HCT116 (cell line): ENCODE results near the gene OR6K6. TPM values are rescaled to one million over a fixed set of nuclear protein-coding genes. Genes with fewer than 3 reads are reported as not detected.

Source experiments
- ATAC-seq: fragments of 200-7000 bp; cut with Tn5 transposase; 2 replicates; pipeline ENCODE4 v1.9.1; 2020; ENCODE audit warnings: mild to moderate bottlenecking, moderate library complexity
- BruUV-seq: library from RNA; stranded (reverse); fragments of 400-500 nt; replicated peaks from 2 replicates; lab custom pipeline; 2021; lab: Mats Ljungman, UMichigan
- CTCF ChIA-PET: fragments of 300-600 bp; sonication (Branson Sonifier 250); formaldehyde crosslinking; loops from one replicate; lab custom pipeline; 2021; ENCODE audit warnings: antibody characterized with exemption; lab: Charles Lee
- POLR2A ChIA-PET: fragments of 300-600, 350-600 bp; sonication (Branson Sonifier 250); formaldehyde crosslinking; loops from one replicate; lab custom pipeline; 2021; ENCODE audit warnings: antibody characterized with exemption; lab: Charles Lee
- RAD21 ChIA-PET, 2 experiments: fragments of 300-600 bp; sonication (Branson Sonifier 250); formaldehyde crosslinking; loops; one replicate each; lab custom pipeline; 2023; ENCODE audit warnings: low total read pairs in 2 of 2; ENCODE audit not compliant: uncharacterized antibody in 2 of 2, unreplicated experiment in 2 of 2, low non-redundant PET in 1 of 2; lab: Charles Lee
- DNase-seq: peaks from one replicate; pipeline ENCODE4 v3.0.0-alpha.2; 2010; ENCODE audit warnings: low read depth, low spot score
- H2AFZ ChIP-seq: fragments of 200-600 bp; shearing (Covaris generic), sonication (generic); 2 replicates; pipeline ENCODE4 v1.6.1; 2017; ENCODE audit warnings: low read depth, mixed run types, mixed read lengths, antibody characterized with exemption, low read length; ENCODE audit not compliant: poor library complexity, severe bottlenecking
- H3K27ac ChIP-seq: 2 replicates; pipeline ENCODE4 v1.5.1; 2012; ENCODE audit warnings: low read depth, low read length
- H3K27me3 ChIP-seq: fragments of 200-600 bp; sonication (generic); 2 replicates; pipeline ENCODE4 v1.6.1; 2016; ENCODE audit warnings: mixed run types, low read length, mixed read lengths; ENCODE audit not compliant: insufficient read depth
- H3K36me3 ChIP-seq, 2 experiments: fragments of 200-500 bp in 1 of 2; fragments of 200-600 bp in 1 of 2; sonication (Bioruptor generic) in 1 of 2; sonication (generic) in 1 of 2; 2 replicates each; pipeline versions ENCODE4 v1.5.1 to v1.6.1; 2014 to 2016; ENCODE audit warnings: low read length in 2 of 2, inconsistent platforms in 1 of 2, mixed read lengths in 1 of 2, mixed run types in 1 of 2; ENCODE audit not compliant: insufficient read depth in 2 of 2, control insufficient read depth in 1 of 2
- H3K4me1 ChIP-seq, 2 experiments: fragments of 200-600 bp in 1 of 2; sonication (generic) in 1 of 2; 2 replicates each; pipeline versions ENCODE4 v1.5.1 to v1.6.1; 2012 to 2017; ENCODE audit warnings: low read length in 2 of 2, inconsistent platforms in 1 of 2, mild to moderate bottlenecking in 1 of 2, mixed read lengths in 1 of 2, mixed run types in 1 of 2, moderate library complexity in 1 of 2; ENCODE audit not compliant: insufficient read depth in 2 of 2, control insufficient read depth in 1 of 2
- H3K4me2 ChIP-seq: fragments of 200-600 bp; sonication (generic); 2 replicates; pipeline ENCODE4 v1.6.1; 2017; ENCODE audit warnings: mixed run types, low read length, mixed read lengths
- H3K4me3 ChIP-seq, 2 experiments: fragments of 200-600 bp in 1 of 2; sonication (generic) in 1 of 2; replicated peaks in 1 of 2; 2 replicates each; pipeline ENCODE4 v1.5.1; 2011 to 2016; ENCODE audit warnings: low read length in 2 of 2, control low read depth in 1 of 2, low read depth in 1 of 2, mild to moderate bottlenecking in 1 of 2, mixed read lengths in 1 of 2, mixed run types in 1 of 2
- H3K79me2 ChIP-seq: fragments of 200-600 bp; sonication (generic); 2 replicates; pipeline ENCODE4 v1.6.1; 2017; ENCODE audit warnings: mild to moderate bottlenecking, mixed run types, low read length, moderate library complexity, mixed read lengths; ENCODE audit not compliant: insufficient read depth
- H3K9ac ChIP-seq: fragments of 200-600 bp; sonication (generic); 2 replicates; pipeline ENCODE4 v1.6.1; 2016; ENCODE audit warnings: low read length, mixed read lengths
- H3K9me2 ChIP-seq: fragments of 200-600 bp; sonication (generic), shearing (Covaris generic); 2 replicates; pipeline ENCODE4 v1.6.1; 2017; ENCODE audit warnings: mixed run types, mild to moderate bottlenecking, moderate library complexity; ENCODE audit not compliant: insufficient read depth
- H3K9me3 ChIP-seq, 2 experiments: fragments of 200-500 bp in 1 of 2; fragments of 200-600 bp in 1 of 2; sonication (Bioruptor generic) in 1 of 2; sonication (generic) in 1 of 2; 2 replicates each; pipeline ENCODE4 v1.6.1; 2014 to 2017; ENCODE audit warnings: low read length in 2 of 2, mixed read lengths in 2 of 2, inconsistent platforms in 1 of 2, low read depth in 1 of 2, mild to moderate bottlenecking in 1 of 2, mixed run types in 1 of 2, moderate library complexity in 1 of 2; ENCODE audit not compliant: control insufficient read depth in 1 of 2, insufficient read depth in 1 of 2
- H4K20me1 ChIP-seq: fragments of 200-600 bp; sonication (generic), shearing (Covaris generic); 2 replicates; pipeline ENCODE4 v1.6.1; 2017; ENCODE audit warnings: mixed run types, mild to moderate bottlenecking, moderate library complexity; ENCODE audit not compliant: insufficient read depth
- ATF3 ChIP-seq: IDR thresholded peaks from 2 replicates; pipeline ENCODE4 v1.6.1; 2012
- CBX3 ChIP-seq: IDR thresholded peaks from 2 replicates; pipeline ENCODE4 v1.6.1; 2012; ENCODE audit warnings: low read depth
- CEBPB ChIP-seq: IDR thresholded peaks from 2 replicates; pipeline ENCODE4 v1.6.1; 2012; ENCODE audit warnings: low read depth
- EZH2 ChIP-seq: fragments of 200-600 bp; sonication (generic); IDR thresholded peaks from 2 replicates; pipeline ENCODE4 v1.6.1; 2017; ENCODE audit warnings: antibody characterized with exemption, mixed run types
- FOSL1 ChIP-seq: IDR thresholded peaks from 2 replicates; pipeline ENCODE4 v1.6.1; 2012; ENCODE audit warnings: low read depth
- MAX ChIP-seq: IDR thresholded peaks from 2 replicates; pipeline ENCODE4 v1.6.1; 2012
- POLR2A ChIP-seq: IDR thresholded peaks from 2 replicates; pipeline ENCODE4 v1.7.0; 2011; ENCODE audit warnings: borderline replicate concordance; ENCODE audit not compliant: insufficient read depth, insufficient read length; ENCODE audit errors: extremely low read depth
- POLR2AphosphoS5 ChIP-seq: IDR thresholded peaks from 2 replicates; pipeline ENCODE4 v1.6.1; 2011; ENCODE audit warnings: mild to moderate bottlenecking, low read depth, low read length, moderate library complexity
- RAD21 ChIP-seq: IDR thresholded peaks from 2 replicates; pipeline ENCODE4 v1.6.1; 2012; ENCODE audit warnings: low read depth, mild to moderate bottlenecking
- REST ChIP-seq: IDR thresholded peaks from 2 replicates; pipeline ENCODE4 v1.6.1; 2012; ENCODE audit warnings: low read depth
- SIN3A ChIP-seq: IDR thresholded peaks from 2 replicates; pipeline ENCODE4 v1.6.1; 2012; ENCODE audit warnings: low read depth
- SP1 ChIP-seq: IDR thresholded peaks from 2 replicates; pipeline ENCODE4 v1.6.1; 2012; ENCODE audit warnings: low read depth
- YY1 ChIP-seq: IDR thresholded peaks from 2 replicates; pipeline ENCODE4 v1.6.1; 2011; ENCODE audit warnings: low read length, low read depth, moderate library complexity, mild to moderate bottlenecking; ENCODE audit not compliant: insufficient replicate concordance; ENCODE audit errors: extremely low read depth
- ZFX ChIP-seq: fragments of 450-650 bp; IDR thresholded peaks from 2 replicates; pipeline ENCODE4 v1.6.1; 2017
- intact Hi-C: fragments of 100-400 bp; cut with micrococcal nuclease; formaldehyde crosslinking; loops from 2 replicates; pipeline ENCODE4 v1.10.0; 2022
- total RNA-seq: library from RNA; stranded (reverse); gene quantifications from one replicate; pipeline ENCODE4 v1.2.1, GENCODE V29; 2021; ENCODE audit not compliant: unreplicated experiment
- TF ChIP-seq, protein P1 (sequence below): IDR thresholded peaks from 2 replicates; pipeline ENCODE4 v1.6.1; 2011; ENCODE audit warnings: mild to moderate bottlenecking, low read length, moderate library complexity; ENCODE audit not compliant: insufficient replicate concordance; ENCODE audit errors: extremely low read depth

OR6K6 gene
- total RNA-seq, 1 experiment from 2014 or later = not detected

- intact Hi-C loops = no loop called here
- H3K36me3 ChIP-seq = no peaks in the 10 kb centered on the region
- no peak overlapping the region for H3K27ac ChIP-seq
- H3K9me2 ChIP-seq = no peaks in the 10 kb centered on the region
- H3K4me2 ChIP-seq = no peak overlapping the region
- H3K9me3 ChIP-seq = no peaks in the 10 kb centered on the region
- no peak for DNase-seq
- ATAC-seq = no peak
- no peak for TF ChIP-seq REST
- TF ChIP-seq RAD21 = no peak
- TF ChIP-seq SP1 = no peak
- TF ChIP-seq SIN3A = no peak
- no peak for TF ChIP-seq EZH2
- TF ChIP-seq FOSL1 = no peak
- no peak for TF ChIP-seq CBX3
- TF ChIP-seq POLR2AphosphoS5 = no peak
- no peak for TF ChIP-seq ZFX
- TF ChIP-seq, protein P1, sequence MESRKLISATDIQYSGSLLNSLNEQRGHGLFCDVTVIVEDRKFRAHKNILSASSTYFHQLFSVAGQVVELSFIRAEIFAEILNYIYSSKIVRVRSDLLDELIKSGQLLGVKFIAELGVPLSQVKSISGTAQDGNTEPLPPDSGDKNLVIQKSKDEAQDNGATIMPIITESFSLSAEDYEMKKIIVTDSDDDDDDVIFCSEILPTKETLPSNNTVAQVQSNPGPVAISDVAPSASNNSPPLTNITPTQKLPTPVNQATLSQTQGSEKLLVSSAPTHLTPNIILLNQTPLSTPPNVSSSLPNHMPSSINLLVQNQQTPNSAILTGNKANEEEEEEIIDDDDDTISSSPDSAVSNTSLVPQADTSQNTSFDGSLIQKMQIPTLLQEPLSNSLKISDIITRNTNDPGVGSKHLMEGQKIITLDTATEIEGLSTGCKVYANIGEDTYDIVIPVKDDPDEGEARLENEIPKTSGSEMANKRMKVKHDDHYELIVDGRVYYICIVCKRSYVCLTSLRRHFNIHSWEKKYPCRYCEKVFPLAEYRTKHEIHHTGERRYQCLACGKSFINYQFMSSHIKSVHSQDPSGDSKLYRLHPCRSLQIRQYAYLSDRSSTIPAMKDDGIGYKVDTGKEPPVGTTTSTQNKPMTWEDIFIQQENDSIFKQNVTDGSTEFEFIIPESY = no peak
- TF ChIP-seq YY1 = no peak
- TF ChIP-seq POLR2A = no peak
- TF ChIP-seq MAX = no peak
- TF ChIP-seq CEBPB = no peak
- no peak for TF ChIP-seq ATF3
- ChIA-PET POLR2A (no interaction called here), RAD21 (no interaction called here), CTCF (no interaction called here)
- H4K20me1 ChIP-seq = no peaks in the 10 kb centered on the region
- no peaks in the 10 kb centered on the region for H3K27me3 ChIP-seq
- no peaks in the 10 kb centered on the region for H3K4me1 ChIP-seq
- no peak overlapping the region for H3K4me3 ChIP-seq
- H2AFZ ChIP-seq = no peak overlapping the region
- H3K79me2 ChIP-seq = no peaks in the 10 kb centered on the region
- no peak overlapping the region for H3K9ac ChIP-seq
- no TSS peak for BruUV-seq
Measured at GRCh38 chr1:158735848-158736247, 18.7 kb upstream of the OR6K6 start.
